ENCODE results near the gene TMEM38B.
A peak's percentile ranks its signal among the peaks of the same experiment; 100 is the strongest.

The TMEM38B gene

GRCh38 chr9:105656131-105656921, 38.0 kb upstream of the TMEM38B start:
- Histone ChIP-seq H3K27ac (no peak overlapping the region), H3K4me1 (ENCODE audit: control insufficient read depth in 1 of 2, insufficient read depth in 1 of 2, low read depth in 1 of 2, low read length in 1 of 2) (peaks cover 5 to 13% of the 10 kb centered on the region in 2 experiments), H3K36me3 (no peaks in the 10 kb centered on the region), H3K4me3 (ENCODE audit: low read depth in 1 of 2, low read length in 1 of 2) (peak overlapping the region in 1 of 2 experiments; percentile 50), H3K27me3 (peaks cover 53% of the 10 kb centered on the region), H3K9me3 (no peaks in the 10 kb centered on the region)
- TF ChIP-seq, protein P1, sequence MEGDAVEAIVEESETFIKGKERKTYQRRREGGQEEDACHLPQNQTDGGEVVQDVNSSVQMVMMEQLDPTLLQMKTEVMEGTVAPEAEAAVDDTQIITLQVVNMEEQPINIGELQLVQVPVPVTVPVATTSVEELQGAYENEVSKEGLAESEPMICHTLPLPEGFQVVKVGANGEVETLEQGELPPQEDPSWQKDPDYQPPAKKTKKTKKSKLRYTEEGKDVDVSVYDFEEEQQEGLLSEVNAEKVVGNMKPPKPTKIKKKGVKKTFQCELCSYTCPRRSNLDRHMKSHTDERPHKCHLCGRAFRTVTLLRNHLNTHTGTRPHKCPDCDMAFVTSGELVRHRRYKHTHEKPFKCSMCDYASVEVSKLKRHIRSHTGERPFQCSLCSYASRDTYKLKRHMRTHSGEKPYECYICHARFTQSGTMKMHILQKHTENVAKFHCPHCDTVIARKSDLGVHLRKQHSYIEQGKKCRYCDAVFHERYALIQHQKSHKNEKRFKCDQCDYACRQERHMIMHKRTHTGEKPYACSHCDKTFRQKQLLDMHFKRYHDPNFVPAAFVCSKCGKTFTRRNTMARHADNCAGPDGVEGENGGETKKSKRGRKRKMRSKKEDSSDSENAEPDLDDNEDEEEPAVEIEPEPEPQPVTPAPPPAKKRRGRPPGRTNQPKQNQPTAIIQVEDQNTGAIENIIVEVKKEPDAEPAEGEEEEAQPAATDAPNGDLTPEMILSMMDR (IDR thresholded peaks at IDR 0.05): no peak

GRCh38 chr9:105658351-105658750, 36.0 kb upstream of the TMEM38B start:
- TF ChIP-seq, protein P1 (IDR thresholded peaks at IDR 0.05): no peak
- Histone ChIP-seq H3K36me3 (no peaks in the 10 kb centered on the region), H3K27me3 (peaks cover 53% of the 10 kb centered on the region), H3K27ac (no peak overlapping the region), H3K9me3 (no peaks in the 10 kb centered on the region), H3K4me1 (ENCODE audit: control insufficient read depth in 1 of 2, insufficient read depth in 1 of 2, low read depth in 1 of 2, low read length in 1 of 2) (peaks cover 5 to 13% of the 10 kb centered on the region in 2 experiments), H3K4me3 (ENCODE audit: low read depth in 1 of 2, low read length in 1 of 2) (no peak overlapping the region)

- H3K4me1 ChIP-seq (ENCODE audit: control insufficient read depth in 1 of 2, insufficient read depth in 1 of 2, low read depth in 1 of 2, low read length in 1 of 2): peaks cover 5 to 10% of the 10 kb centered on the region in 2 experiments
- TF ChIP-seq, protein P1 (IDR thresholded peaks at IDR 0.05): no peak
- no peaks in the 10 kb centered on the region for H3K9me3 ChIP-seq
- peaks cover 29% of the 10 kb centered on the region for H3K27me3 ChIP-seq
- H3K36me3 ChIP-seq: no peaks in the 10 kb centered on the region
- no peak overlapping the region for H3K4me3 ChIP-seq (ENCODE audit: low read depth in 1 of 2, low read length in 1 of 2)
- no peak overlapping the region for H3K27ac ChIP-seq
Observed at GRCh38 chr9:105661011-105661410, 33.3 kb upstream of the TMEM38B start.

GRCh38 chr9:105662184-105663104, 31.9 kb upstream of the TMEM38B start, which contains the start of gene TAL2:
TAL2 (plus strand) TSS chr9:105662457; CDS start chr9:105662497, 40 bp downstream.
- H3K27ac ChIP-seq: no peak within 1 kb of the TSS

GRCh38 chr9:105663914-105664313, 30.4 kb upstream of the TMEM38B start:
- H3K9me3 ChIP-seq: no peaks in the 10 kb centered on the region
- no peaks in the 10 kb centered on the region for H3K36me3 ChIP-seq
- TF ChIP-seq, protein P1 (IDR thresholded peaks at IDR 0.05): no peak
- no peak overlapping the region for H3K27ac ChIP-seq
- no peaks in the 10 kb centered on the region for H3K27me3 ChIP-seq
- H3K4me3 ChIP-seq (ENCODE audit: low read depth in 1 of 2, low read length in 1 of 2): no peak overlapping the region
- H3K4me1 ChIP-seq (ENCODE audit: control insufficient read depth in 1 of 2, insufficient read depth in 1 of 2, low read depth in 1 of 2, low read length in 1 of 2): no peaks in the 10 kb centered on the region

More at GRCh38 chr9:105662184-105663104, 31.9 kb upstream of the TMEM38B start, which contains the start of gene TAL2:
- Histone ChIP-seq H3K4me1 (ENCODE audit: control insufficient read depth in 1 of 2, insufficient read depth in 1 of 2, low read depth in 1 of 2, low read length in 1 of 2) (no peaks in the 10 kb centered on the region), H3K36me3 (no peaks in the 10 kb centered on the region), H3K9me3 (no peaks in the 10 kb centered on the region), H3K27me3 (peaks cover 14% of the 10 kb centered on the region), H3K4me3 (ENCODE audit: low read depth in 1 of 2, low read length in 1 of 2) (no peak within 1 kb of the TSS)
- TF ChIP-seq, protein P1 (IDR thresholded peaks at IDR 0.05): no peak
